Measurements from ENCODE around the gene GABPB1. TPM values are rescaled to one million over a fixed set of nuclear protein-coding genes. Genes with fewer than 3 reads are reported as not detected.

GABPB1 gene
- total RNA-seq, 1 experiment from 2014 or later = 45.0 TPM

GRCh38 chr15:50315814-50316630 lies 39.0 kb downstream of the GABPB1 start:
- Mint-ChIP-seq H3K4me3 (no peak overlapping the region), H3K27me3 (ENCODE audit: low read depth) (no peaks in the 10 kb centered on the region), H3K9me3 (no peaks in the 10 kb centered on the region), H3K27ac (no peak overlapping the region), H3K36me3 (ENCODE audit: insufficient read depth in 1 of 3, low read depth in 3 of 3) (peaks cover 0 to 2% (median 0%) of the 10 kb centered on the region in 3 experiments; a peak in 1 of 7 replicates), H3K4me1 (no peaks in the 10 kb centered on the region)
- Histone ChIP-seq H3K27me3 (ENCODE audit: insufficient read depth, low read length) (no peaks in the 10 kb centered on the region), H3K23me2 (ENCODE audit: insufficient read length, low read depth, low read length, poor library complexity, severe bottlenecking) (no peaks in the 10 kb centered on the region), H3K4me1 (ENCODE audit: insufficient read depth, low read length) (no peaks in the 10 kb centered on the region), H3K9me3 (ENCODE audit: control insufficient read depth, low read depth, low read length) (no peaks in the 10 kb centered on the region), H2BK5ac (ENCODE audit: insufficient read length, low read length) (no peak overlapping the region), H3K79me2 (ENCODE audit: insufficient read depth, low read length) (no peaks in the 10 kb centered on the region), H4K91ac (ENCODE audit: insufficient read length, low read depth, low read length) (no peak overlapping the region), H3K4ac (ENCODE audit: low read depth, low read length) (no peak overlapping the region), H2BK20ac (ENCODE audit: low read depth, low read length, poor library complexity, severe bottlenecking) (no peak overlapping the region), H3K4me2 (ENCODE audit: insufficient read depth, insufficient read length, low read length) (no peak overlapping the region), H2AFZ (ENCODE audit: low read length) (no peak overlapping the region), H4K8ac (replicated peaks; ENCODE audit: insufficient read length, low read depth, low read length) (no peak overlapping the region), H2BK12ac (ENCODE audit: insufficient read length, low read depth, low read length) (no peak overlapping the region), H3T11ph (ENCODE audit: low read length) (no peak overlapping the region), H2BK120ac (ENCODE audit: low read depth, low read length, poor library complexity, severe bottlenecking) (no peak overlapping the region), H3K27ac (ENCODE audit: insufficient read length, low read depth, low read length) (no peak overlapping the region), H3K18ac (ENCODE audit: insufficient read length, low read depth, low read length) (no peak overlapping the region), H4K20me1 (ENCODE audit: control insufficient read depth, insufficient read depth, insufficient read length) (no peaks in the 10 kb centered on the region), H4K5ac (ENCODE audit: insufficient read length, low read depth, low read length) (no peak overlapping the region), H3K56ac (ENCODE audit: insufficient read length, low read depth, low read length) (no peak overlapping the region), H2AK5ac (ENCODE audit: insufficient read length, low read length) (no peak overlapping the region), H3K79me1 (ENCODE audit: insufficient read depth, low read depth, low read length, poor library complexity, severe bottlenecking) (peaks cover 3% of the 10 kb centered on the region), H3K9ac (ENCODE audit: extremely low read depth, insufficient read length, low read length) (no peak overlapping the region), H3K14ac (ENCODE audit: insufficient read depth, low read length) (no peak overlapping the region), H2BK15ac (ENCODE audit: low read depth, low read length) (no peak overlapping the region), H3K23ac (ENCODE audit: insufficient read length, low read depth, low read length) (no peak overlapping the region)
- DNase-seq = no peak
- WGBS (ENCODE audit: extremely low coverage, insufficient read length, low lambda C conversion rate) = no CpG with 5 or more reads among the region's 4 CpGs
- peak; percentile 83 for TF ChIP-seq CTCF (conservative IDR thresholded peaks at IDR 0.05)
